OCI-LY7 (cell line): ENCODE measurements around the gene KRTAP9-3. TPM values are rescaled to one million over a fixed set of nuclear protein-coding genes. Genes with fewer than 3 reads are reported as not detected.
"Not testable (repeated sequence)": the region's sequence is repeated elsewhere in the genome, so short reads cannot be mapped to it uniquely, and the experiment has no call there.

Experiments
- BruUV-seq: library from RNA; stranded (reverse); fragments of 400-500 nt; replicated peaks from 2 replicates; lab custom pipeline; 2021; lab: Mats Ljungman, UMichigan
- CTCF ChIA-PET: fragments of 300-600 bp; sonication (Branson Sonifier 250); formaldehyde crosslinking; loops from one replicate; lab custom pipeline; 2022; ENCODE audit warnings: antibody characterized with exemption; ENCODE audit not compliant: unreplicated experiment; lab: Charles Lee
- POLR2A ChIA-PET: fragments of 300-600 bp; sonication (Branson Sonifier 250); formaldehyde crosslinking; loops from one replicate; lab custom pipeline; 2022; ENCODE audit warnings: antibody characterized with exemption; lab: Charles Lee
- DNase-seq: peaks from one replicate; pipeline ENCODE4 v3.0.0-alpha.2; 2015; ENCODE audit warnings: low spot score
- H2AFZ ChIP-seq: fragments of 200-600 bp; sonication (generic), shearing (Covaris generic); 2 replicates; pipeline ENCODE4 v1.6.1; 2014; ENCODE audit warnings: mild to moderate bottlenecking, antibody characterized with exemption, low read length, moderate library complexity
- H3K27ac ChIP-seq: fragments of 200-600 bp; sonication (generic); 2 replicates; pipeline ENCODE4 v1.5.1; 2014; ENCODE audit warnings: mixed run types, low read depth, mild to moderate bottlenecking, moderate library complexity, low read length, inconsistent platforms; ENCODE audit not compliant: poor library complexity, severe bottlenecking
- H3K36me3 ChIP-seq: fragments of 200-600 bp; sonication (generic); 2 replicates; pipeline ENCODE4 v1.6.1; 2014; ENCODE audit warnings: mild to moderate bottlenecking, antibody characterized with exemption, low read length, moderate library complexity, mixed read lengths; ENCODE audit not compliant: insufficient read depth
- H3K4me1 ChIP-seq: fragments of 200-600 bp; sonication (generic); 2 replicates; pipeline ENCODE4 v1.5.1; 2014; ENCODE audit warnings: mild to moderate bottlenecking, low read length; ENCODE audit not compliant: insufficient read depth, poor library complexity, severe bottlenecking
- H3K4me2 ChIP-seq: fragments of 200-600 bp; sonication (generic); 2 replicates; pipeline ENCODE4 v1.6.1; 2014; ENCODE audit warnings: mild to moderate bottlenecking, low read length
- H3K4me3 ChIP-seq: fragments of 200-600 bp; sonication (generic); 2 replicates; pipeline ENCODE4 v1.5.1; 2014; ENCODE audit warnings: mild to moderate bottlenecking, low read depth, low read length; ENCODE audit not compliant: poor library complexity, severe bottlenecking
- H3K79me2 ChIP-seq: fragments of 200-600 bp; sonication (generic); 2 replicates; pipeline ENCODE4 v1.6.1; 2016; ENCODE audit warnings: low read depth, mild to moderate bottlenecking, low read length, moderate library complexity, mixed read lengths; ENCODE audit not compliant: insufficient read depth
- H3K9me2 ChIP-seq: fragments of 200-600 bp; sonication (generic); 2 replicates; pipeline ENCODE4 v1.6.1; 2016; ENCODE audit warnings: mild to moderate bottlenecking, low read length, mixed read lengths; ENCODE audit not compliant: insufficient read depth
- H3K9me3 ChIP-seq: fragments of 200-600 bp; sonication (generic); 2 replicates; pipeline ENCODE4 v1.6.1; 2014; ENCODE audit warnings: mild to moderate bottlenecking, mixed run types, low read length, mixed read lengths
- H4K20me1 ChIP-seq: fragments of 200-600 bp; sonication (generic); 2 replicates; pipeline ENCODE4 v1.6.1; 2014; ENCODE audit warnings: mild to moderate bottlenecking, antibody characterized with exemption, low read length, moderate library complexity, mixed read lengths; ENCODE audit not compliant: insufficient read depth
- CTCF ChIP-seq: fragments of 200-600 bp; sonication (generic); conservative IDR thresholded peaks from 2 replicates; pipeline ENCODE4 v1.5.1; 2014; ENCODE audit warnings: mild to moderate bottlenecking, antibody characterized with exemption, low read length, moderate library complexity, mixed read lengths
- EZH2phosphoT487 ChIP-seq: fragments of 200-600 bp; sonication (generic); IDR thresholded peaks from 2 replicates; pipeline ENCODE4 v1.6.1; 2018; ENCODE audit warnings: low read depth, borderline replicate concordance, mild to moderate bottlenecking, mixed run types, antibody characterized with exemption, low read length, moderate library complexity, mixed read lengths
- intact Hi-C: fragments of 100-400 bp; cut with micrococcal nuclease; formaldehyde crosslinking; loops from one replicate; pipeline ENCODE4 v1.10.0; 2022; ENCODE audit not compliant: unreplicated experiment
- total RNA-seq, 2 experiments: library from RNA; depleted of rRNA in 1 of 2; stranded (reverse); fragments of >200 nt in 1 of 2; shearing (Covaris generic) in 1 of 2; gene quantifications; 2 replicates each; pipeline ENCODE4 v1.2.3, GENCODE V29; 2014 to 2022

The KRTAP9-3 gene
- total RNA-seq, 2 experiments from 2014 or later, result not detected

GRCh38 chr17:41231731-41232130 is 518 bp upstream of the KRTAP9-3 start:
- no peaks in the 10 kb centered on the region for H3K9me2 ChIP-seq
- H3K4me1 ChIP-seq, result no peaks in the 10 kb centered on the region
- H3K27ac ChIP-seq, result no peak overlapping the region
- ChIA-PET POLR2A (no interaction called here), CTCF (no interaction called here)
- TF ChIP-seq EZH2phosphoT487 (no peak), CTCF (no peak)
- H3K36me3 ChIP-seq, result no peaks in the 10 kb centered on the region
- H2AFZ ChIP-seq, result no peak overlapping the region
- no peaks in the 10 kb centered on the region for H3K9me3 ChIP-seq
- no peaks in the 10 kb centered on the region for H3K79me2 ChIP-seq
- H4K20me1 ChIP-seq, result no peaks in the 10 kb centered on the region
- DNase-seq, result no peak
- intact Hi-C loops, result no loop called here
- no TSS peak for BruUV-seq
- H3K4me3 ChIP-seq, result no peak overlapping the region
- no peak overlapping the region for H3K4me2 ChIP-seq

GRCh38 chr17:41237116-41237515 is 4.9 kb downstream of the KRTAP9-3 start:
- DNase-seq, H3K36me3 ChIP-seq, H3K4me2 ChIP-seq, H3K9me2 ChIP-seq, H3K4me1 ChIP-seq, H3K79me2 ChIP-seq, H3K4me3 ChIP-seq, CTCF ChIA-PET, POLR2A ChIA-PET, H3K27ac ChIP-seq, BruUV-seq, H4K20me1 ChIP-seq, intact Hi-C loops, H2AFZ ChIP-seq, H3K9me3 ChIP-seq: not testable (repeated sequence)

- H3K27ac ChIP-seq, DNase-seq, H3K79me2 ChIP-seq, H3K36me3 ChIP-seq, H4K20me1 ChIP-seq, intact Hi-C loops, H2AFZ ChIP-seq, H3K9me3 ChIP-seq, POLR2A ChIA-PET, H3K4me2 ChIP-seq, BruUV-seq, CTCF ChIA-PET, H3K4me3 ChIP-seq, H3K4me1 ChIP-seq, H3K9me2 ChIP-seq: not testable (repeated sequence)
Measured at GRCh38 chr17:41237949-41238437, 5.7 kb downstream of the KRTAP9-3 start, which contains the start of gene KRTAP9-8. Gene KRTAP9-8 (plus strand): TSS chr17:41237999. CDS start chr17:41238052, 53 bp downstream.

- H4K20me1 ChIP-seq, H3K9me2 ChIP-seq, H3K4me1 ChIP-seq, POLR2A ChIA-PET, H3K4me2 ChIP-seq, intact Hi-C loops, DNase-seq, H3K27ac ChIP-seq, BruUV-seq, CTCF ChIA-PET, H3K4me3 ChIP-seq, H2AFZ ChIP-seq, H3K9me3 ChIP-seq, H3K36me3 ChIP-seq, H3K79me2 ChIP-seq: not testable (repeated sequence)
Measured at GRCh38 chr17:41246995-41247787, 14.9 kb downstream of the KRTAP9-3 start.

GRCh38 chr17:41249637-41250240 is 17.5 kb downstream of the KRTAP9-3 start, which contains the start of gene KRTAP9-4:
Gene KRTAP9-4 (plus strand): TSS chr17:41249687. CDS start chr17:41249721, 34 bp downstream.
- CTCF ChIA-PET, H3K4me2 ChIP-seq, POLR2A ChIA-PET, H3K79me2 ChIP-seq, H3K36me3 ChIP-seq, H2AFZ ChIP-seq, H3K4me1 ChIP-seq, H3K9me3 ChIP-seq, H4K20me1 ChIP-seq, H3K4me3 ChIP-seq, H3K27ac ChIP-seq, DNase-seq, intact Hi-C loops, H3K9me2 ChIP-seq, BruUV-seq: not testable (repeated sequence)
